Stimulated activated CD4-positive, alpha-beta T cell treated with anti-CD3 and anti-CD28 coated beads, Interleukin-4, amount 100 ng/mL, for 1 hour (primary cell): ENCODE measurements around the gene CD81.

Experiments used
- DNase-seq: peaks from one replicate; pipeline ENCODE4 v3.0.0-alpha.2; 2020

Gene CD81

DNA sequence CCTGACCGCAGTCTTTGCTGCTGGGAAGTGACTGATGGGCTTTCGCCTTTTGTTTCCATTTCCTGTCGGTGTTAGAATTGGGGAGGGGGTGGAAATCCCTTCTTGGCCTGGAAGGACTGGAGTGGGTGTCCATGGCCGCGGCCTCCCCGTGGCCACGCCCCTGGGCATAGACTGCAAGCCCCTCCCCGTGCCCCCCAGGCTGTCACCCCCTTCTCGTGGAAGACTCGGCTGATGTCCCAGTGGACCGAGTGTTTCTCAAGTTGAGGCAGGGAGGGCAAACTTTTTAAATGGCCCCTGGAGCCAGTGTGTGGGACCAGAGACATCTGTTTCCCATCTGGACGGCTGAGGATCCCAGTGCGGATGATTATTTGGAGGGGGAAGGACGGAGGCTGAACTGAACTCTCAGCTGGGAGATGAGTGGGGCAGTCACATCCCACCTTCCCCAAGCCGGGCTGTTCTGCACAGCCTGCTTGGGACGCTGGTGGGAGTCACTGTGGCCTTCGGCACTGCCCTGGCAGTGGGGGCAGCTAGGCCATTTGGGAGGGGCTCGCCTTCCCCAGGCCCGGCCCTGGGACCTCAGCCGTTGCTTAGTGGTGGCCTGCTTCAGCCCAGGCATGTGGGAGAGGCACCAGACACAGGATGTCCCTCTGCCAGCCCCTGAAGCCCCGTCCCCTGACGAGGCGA is 1.6 kb downstream of the CD81 start:
- DNase-seq: no peak

- no peak for DNase-seq
Measured at GRCh38 chr11:2379466-2380174, 2.5 kb downstream of the CD81 start.

DNA sequence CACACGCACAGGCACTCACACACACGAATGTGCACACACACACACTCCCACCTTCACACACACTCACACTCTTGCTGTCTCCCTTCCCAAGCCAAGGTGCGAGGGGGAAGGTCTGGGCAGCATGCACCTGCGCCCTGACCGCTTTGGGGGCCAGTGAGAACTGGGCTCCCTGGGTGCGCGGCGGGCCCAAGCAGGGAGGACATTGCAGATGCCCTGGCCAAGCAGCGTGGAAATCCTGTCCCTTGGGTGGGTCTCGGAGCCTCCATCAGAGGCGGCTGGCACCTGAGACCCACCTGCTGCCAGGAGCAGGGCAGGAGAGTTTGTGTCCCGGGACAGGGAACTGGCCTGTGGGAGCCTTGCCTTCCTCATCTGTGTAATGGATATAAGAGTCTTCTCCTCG is 3.3 kb downstream of the CD81 start:
- DNase-seq: no peak

DNA sequence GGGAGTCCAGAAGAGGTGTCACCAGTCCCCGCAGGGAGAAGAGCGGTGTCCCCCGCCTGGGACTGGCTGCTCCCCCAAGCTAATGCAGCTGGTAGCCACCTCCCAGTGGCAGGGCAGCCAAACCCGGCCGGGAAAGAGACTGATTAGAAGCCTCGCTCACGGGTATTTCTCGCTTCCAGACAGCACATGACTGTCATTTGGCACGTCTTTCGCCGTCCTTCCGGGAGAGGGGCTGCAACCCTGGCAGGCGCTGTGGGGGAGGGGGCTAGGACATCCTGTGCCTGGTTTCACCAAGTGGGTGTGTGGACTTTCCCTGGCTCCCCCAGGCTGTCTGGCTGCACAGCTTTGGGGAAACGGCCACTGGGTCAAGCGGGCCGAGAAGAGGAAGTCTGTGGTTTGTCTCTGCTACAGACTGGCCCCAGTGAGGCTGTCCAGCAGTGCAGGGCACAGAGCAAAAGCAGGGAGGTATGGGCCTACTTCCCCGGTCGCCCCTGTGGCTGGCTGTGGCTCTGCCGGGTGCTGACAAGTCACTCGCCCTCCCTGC is 3.8 kb downstream of the CD81 start:
- DNase-seq: no peak

DNA sequence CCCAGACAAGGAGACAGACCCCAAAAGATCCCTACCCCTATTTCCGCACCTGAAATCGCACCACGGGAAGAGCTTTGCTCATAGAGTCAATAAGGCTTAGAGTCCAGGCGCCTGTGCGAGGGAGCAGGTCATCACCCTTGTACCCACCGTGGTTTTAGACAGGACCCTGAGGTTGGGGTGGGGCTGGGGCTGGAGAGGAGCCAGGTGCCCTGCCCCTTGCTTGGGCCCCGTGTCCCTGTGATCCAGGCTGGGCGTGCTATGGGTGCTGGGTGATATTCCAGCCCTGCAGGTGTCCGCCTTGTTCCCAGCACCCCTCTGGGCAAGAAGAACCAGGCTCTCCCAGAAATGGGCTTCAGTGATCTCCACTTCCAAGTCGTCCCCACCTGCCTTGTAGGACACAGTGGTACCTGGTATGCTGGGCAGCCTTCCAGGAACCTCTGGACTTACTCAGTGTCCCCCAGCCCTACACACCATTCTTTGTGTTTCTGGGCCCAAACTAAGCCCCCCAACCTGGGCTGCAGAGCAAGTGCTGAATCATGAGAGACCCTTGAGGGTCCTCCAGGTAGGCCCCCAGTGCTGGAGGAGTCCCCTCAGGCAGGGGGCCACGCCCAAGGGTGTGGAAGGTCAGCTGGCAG is 4.5 kb downstream of the CD81 start:
- no peak for DNase-seq

DNA sequence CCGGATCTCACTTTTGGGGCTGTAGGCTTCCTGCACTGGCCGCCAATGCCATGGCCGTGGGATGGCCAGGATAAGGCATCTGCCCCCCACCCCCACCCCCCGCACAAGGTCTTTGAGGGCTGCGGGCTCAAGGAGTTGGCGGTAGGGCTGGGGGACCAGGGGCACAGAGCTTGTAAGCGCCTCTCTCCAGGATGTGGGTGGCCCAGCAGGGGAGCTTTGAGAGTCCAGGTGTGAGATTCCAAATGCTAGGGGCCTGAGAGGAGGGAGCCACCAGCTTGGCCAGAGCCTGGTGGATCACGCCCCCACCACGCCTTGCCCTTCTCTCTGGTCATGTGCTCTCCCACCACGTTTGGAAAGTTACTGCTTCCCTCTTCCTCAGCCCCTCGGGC is 5.0 kb downstream of the CD81 start:
- no peak for DNase-seq

DNA sequence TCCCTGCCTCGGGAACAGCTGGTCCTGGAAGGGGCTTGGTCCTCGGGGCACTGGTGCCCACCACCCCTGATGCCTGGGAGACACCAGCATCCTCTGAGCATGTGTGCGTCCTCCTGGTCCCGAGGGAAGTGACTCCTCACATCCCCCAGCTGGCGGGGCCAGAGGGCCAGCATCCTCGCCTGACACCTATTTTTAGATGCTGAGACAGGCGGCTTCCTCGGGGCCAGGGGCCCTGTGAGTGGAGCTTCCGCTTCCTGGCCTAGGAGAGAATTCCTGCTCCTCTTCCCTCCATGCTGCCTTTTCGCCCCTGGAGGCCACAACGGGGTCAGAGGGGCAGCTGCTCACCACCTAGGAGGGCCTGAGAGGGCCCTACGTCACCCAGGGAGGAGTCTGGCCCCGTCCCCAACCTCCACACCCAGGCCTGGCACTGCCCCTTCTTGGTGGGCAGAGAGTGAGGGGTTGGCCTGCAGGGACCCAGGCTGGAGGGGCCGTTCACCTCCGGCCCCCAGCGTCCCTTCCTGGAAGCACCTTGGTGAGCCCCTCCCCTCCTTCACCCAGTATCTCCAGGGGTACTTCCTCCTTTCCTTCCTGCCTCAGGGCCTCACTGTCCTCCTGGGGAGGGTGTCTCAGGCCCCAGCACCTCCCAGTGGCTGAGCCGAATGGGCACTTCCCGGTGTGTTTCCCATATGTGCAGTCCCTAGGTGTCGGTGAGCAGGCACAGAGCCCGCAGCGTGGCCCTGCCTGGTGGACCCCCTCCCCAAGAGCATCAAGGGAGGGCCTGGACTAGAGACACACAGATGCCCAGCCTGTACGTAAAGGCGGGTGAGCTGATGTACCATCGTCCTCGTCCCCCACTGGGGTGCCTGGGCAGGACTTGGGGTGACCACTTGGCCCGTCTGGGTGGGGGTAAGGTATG is 6.1 kb downstream of the CD81 start:
- no peak for DNase-seq

- peak; percentile 22 for DNase-seq
Measured at GRCh38 chr11:2383852-2384804, 7.0 kb downstream of the CD81 start.

DNA sequence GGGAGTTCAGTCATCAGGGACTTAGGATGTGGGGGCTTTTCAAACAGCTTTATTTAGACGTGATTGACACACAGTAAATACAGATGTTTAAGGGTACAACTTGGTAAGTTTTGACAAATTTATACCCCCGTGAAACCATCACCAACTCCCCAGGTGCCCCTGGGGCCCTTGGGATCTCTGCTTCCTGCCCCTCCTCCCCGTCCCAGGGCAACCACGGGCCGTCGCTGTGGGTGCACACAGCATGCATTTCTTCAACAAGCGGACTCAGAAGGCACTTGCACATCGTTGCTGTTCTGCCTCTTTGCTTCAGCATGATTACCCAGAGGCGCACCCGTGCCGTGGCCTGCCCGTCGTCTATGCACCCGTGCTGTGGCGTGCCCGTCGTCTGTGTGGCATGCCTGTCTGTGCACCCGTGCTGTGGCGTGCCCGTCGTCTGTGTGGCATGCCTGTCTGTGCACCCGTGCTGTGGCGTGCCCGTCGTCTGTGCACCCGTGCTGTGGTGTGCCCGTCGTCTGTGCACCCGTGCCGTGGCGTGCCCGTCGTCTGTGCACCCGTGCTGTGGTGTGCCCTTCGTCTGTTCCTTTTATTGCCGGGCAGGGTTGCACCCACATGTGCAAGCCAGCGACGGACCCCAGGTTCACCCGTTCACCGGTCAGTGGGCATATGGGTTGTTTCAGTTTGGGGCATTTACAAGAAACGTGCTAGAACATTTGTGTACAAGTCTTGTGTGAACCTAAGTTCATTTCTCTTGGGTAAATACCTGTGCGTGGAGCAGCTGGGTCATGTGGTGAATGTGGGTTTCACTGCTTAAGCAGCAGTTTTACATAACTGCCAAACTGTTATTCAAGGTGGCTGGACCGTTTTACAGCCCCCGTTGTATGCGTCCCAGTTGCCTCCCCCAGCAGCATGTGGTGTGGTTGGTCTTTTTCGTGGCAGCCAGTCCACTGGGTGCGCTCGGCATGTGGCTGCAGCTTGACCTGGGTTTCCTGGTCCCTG is 8.3 kb downstream of the CD81 start:
- DNase-seq: no peak

DNA sequence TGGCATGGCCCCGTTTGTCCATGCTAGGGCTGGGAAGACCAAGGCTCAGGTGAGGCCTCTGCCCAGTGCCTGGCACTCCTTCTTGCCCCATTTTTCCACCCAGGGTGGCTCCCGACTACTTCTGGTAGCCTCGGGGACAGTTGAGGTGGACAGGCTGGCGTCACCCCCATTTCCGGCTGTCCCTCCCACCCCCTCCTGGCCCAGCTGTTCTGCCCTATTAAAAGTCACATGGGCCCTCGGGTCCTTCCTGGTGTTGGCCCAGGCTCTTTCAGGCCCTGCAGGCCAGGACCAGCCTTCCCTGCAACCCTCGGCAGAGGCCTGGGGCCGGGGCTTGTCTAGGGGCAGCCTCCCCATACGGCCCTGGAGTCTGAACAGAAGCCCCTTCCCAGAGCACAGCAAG is 9.5 kb downstream of the CD81 start:
- no peak for DNase-seq

GRCh38 chr11:2387266-2387987 is 10.3 kb downstream of the CD81 start:
- DNase-seq: no peak

DNA sequence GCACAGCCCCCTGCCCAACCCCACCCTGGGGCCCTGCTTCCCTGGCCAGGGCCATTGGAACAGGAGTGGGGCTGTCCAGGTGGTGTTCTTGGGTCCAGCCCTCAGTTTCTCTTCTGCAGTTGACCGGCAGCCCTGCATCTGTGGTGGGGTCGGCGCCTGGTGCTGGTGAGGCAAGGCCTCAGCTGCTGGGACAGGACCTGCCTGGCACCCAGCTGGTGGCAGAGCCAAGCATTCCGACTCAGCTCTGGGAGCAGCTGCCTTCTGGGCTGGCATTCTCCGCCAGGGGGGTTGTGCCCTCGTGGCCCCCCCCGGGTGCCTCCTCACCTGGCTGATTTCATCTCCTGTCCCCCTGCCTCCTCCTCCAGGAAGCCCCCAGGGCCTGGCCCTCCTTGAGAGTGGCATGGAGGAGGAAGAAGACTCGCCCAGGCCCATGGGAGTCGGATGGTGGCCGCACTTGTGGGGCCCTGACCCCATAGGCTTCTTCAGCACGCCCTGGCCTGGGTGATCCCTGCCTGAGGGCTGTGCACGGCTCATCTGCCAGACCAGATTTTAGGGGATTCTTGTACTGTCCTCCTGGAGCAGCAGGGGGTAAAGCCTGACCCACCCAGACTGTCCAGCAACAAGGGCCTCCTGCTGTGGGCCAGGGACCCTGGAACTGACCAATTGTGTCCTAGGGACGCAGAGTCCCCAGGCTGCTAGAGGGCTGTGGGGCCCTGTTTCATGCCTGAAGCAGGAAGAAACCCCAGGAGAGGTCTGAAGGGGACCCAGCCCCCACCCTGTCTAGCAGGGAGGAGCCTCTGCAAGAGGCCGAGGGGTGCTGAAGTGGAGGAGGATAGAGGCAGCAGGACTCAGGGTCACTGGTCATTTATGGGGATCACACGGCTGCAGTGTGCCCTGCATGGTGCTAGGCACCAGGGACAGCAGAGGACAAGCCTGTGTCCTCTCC is 11.6 kb downstream of the CD81 start:
- no peak for DNase-seq

DNA sequence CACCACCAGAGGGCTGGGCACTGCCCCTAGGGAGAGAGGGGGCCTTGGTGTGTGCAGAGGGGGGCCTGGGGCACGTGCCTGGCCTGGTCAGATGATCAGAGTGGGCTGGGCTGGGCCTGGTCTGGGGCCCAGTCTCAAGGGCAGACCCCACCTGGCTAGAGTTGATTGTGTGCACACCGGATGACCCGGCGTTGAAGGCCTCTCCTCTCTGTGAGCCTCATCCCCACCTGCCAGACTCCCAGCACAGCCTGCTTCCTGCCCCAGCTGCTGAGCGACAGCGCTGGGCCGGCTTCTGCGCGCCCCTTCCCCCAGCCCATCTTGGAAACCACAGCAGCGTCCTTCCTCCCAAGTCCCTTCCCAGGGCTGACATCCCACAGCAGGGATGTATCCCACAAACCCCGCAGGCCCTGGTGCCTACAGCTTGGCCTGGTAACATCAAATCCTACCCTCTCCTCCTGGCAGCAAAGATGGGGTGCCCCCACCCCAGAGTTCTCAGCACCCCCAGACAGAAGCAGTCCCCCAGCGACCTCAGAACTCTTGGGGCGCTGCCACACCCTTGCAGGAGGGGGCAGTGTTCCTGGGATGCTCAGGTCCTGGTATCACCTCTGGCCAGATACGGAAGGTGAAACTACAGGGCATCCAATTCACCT is 12.4 kb downstream of the CD81 start:
- no peak for DNase-seq

DNA sequence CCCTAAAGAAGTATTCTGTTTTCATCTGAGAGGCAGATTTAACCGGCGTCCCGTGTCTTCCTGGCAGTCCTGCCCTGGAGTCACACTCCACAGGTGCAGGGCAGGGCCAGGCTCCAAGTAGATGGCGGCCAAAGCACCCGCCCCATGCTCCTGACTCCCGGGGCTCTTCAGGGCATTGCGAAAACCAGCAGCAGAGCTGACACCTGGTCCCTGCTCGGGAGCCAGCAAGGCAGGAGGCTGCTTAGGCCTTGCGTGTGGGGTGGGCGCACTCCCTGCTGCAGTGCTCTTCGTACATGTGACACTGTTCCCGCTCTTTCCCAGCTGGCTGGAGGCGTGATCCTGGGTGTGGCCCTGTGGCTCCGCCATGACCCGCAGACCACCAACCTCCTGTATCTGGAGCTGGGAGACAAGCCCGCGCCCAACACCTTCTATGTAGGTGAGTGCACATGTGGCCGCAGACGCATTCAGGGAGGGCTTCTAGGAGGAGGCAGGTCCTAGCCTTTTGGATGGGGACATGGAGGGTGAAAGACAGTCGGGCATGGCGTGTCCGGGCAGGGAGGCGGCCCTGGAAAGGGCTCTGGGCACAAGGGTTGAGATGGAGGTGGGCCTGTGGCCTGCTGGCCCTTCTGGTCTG is 13.1 kb downstream of the CD81 start:
- DNase-seq: no peak

DNA sequence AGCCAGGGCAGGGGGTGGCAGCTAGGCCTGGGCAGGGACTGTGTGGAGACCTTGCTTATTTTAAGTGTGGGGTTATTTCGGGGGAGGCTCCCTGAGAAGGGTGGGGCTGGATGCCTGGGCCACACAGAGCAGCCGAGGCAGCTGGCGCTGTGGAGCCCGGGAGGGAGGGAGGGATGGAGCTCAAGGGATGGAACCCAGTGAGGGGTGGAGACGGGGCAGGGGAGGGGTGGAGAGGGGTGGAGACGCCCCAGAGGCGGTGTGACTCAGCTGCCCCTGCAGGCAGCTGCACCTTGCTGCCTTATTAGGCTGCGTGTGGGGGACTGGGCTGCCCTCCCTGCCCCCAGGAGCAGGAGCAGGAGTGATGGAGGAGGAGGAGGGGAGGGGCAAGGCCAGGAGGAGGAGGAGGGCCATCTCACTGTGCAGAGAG is 13.6 kb downstream of the CD81 start:
- no peak for DNase-seq

- DNase-seq: no peak
Measured at GRCh38 chr11:2391181-2391975, 14.3 kb downstream of the CD81 start.
